ENCODE measurements around the gene ALDH2. TPM values are rescaled to one million over a fixed set of nuclear protein-coding genes. Genes with fewer than 3 reads are reported as not detected.

The ALDH2 gene
- total RNA-seq, 4 donors from 2014 or later, result 191 to 418 (median 305) TPM

- TF ChIP-seq CTCF (IDR thresholded peaks at IDR 0.05; ENCODE audit: low read depth), result no peak
Observed at GRCh38 chr12:111812881-111813741, 46.4 kb downstream of the ALDH2 start.

- no peak for TF ChIP-seq CTCF (IDR thresholded peaks at IDR 0.05; ENCODE audit: low read depth)
Observed at GRCh38 chr12:111816065-111816615, 49.4 kb downstream of the ALDH2 start.

GRCh38 chr12:111818340-111818739, 51.6 kb downstream of the ALDH2 start:
- TF ChIP-seq CTCF (IDR thresholded peaks at IDR 0.05; ENCODE audit: low read depth), result no peak

GRCh38 chr12:111819191-111820158, 52.7 kb downstream of the ALDH2 start:
- no peak for TF ChIP-seq CTCF (IDR thresholded peaks at IDR 0.05; ENCODE audit: low read depth)

- TF ChIP-seq CTCF (IDR thresholded peaks at IDR 0.05; ENCODE audit: low read depth), result no peak
Observed at GRCh38 chr12:111822886-111823285, 56.2 kb downstream of the ALDH2 start.

- no peak for TF ChIP-seq CTCF (IDR thresholded peaks at IDR 0.05; ENCODE audit: low read depth)
Observed at GRCh38 chr12:111823891-111824290, 57.2 kb downstream of the ALDH2 start.
